NCI-H2227 (cell line): ENCODE results near the gene RAPGEF5.

Experiments used
- DNase-seq: peaks from one replicate; lab custom pipeline; 2025; ENCODE audit not compliant: unreplicated experiment; lab: John Stamatoyannopoulos, UW

The RAPGEF5 gene

DNA sequence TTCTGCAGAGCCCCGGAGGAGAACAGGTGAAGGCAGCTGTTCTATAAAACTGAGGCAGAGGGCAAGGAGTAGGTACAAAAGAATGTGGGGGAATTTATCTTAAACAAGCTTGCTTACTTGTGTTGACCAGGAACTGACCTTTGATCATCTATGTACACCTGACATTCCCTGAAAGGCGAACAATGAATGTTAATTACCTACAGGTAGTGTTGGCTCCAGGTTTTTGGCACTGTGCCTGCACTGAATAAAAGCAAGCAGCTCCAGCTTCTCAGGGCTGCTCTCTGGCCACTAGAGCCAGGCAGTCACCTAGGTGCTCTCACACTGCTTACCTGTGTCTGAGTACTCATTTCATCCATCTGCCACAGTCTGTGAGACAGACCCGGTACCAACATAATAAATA, 87.0 kb downstream of the RAPGEF5 start:
- no peak for DNase-seq

DNA sequence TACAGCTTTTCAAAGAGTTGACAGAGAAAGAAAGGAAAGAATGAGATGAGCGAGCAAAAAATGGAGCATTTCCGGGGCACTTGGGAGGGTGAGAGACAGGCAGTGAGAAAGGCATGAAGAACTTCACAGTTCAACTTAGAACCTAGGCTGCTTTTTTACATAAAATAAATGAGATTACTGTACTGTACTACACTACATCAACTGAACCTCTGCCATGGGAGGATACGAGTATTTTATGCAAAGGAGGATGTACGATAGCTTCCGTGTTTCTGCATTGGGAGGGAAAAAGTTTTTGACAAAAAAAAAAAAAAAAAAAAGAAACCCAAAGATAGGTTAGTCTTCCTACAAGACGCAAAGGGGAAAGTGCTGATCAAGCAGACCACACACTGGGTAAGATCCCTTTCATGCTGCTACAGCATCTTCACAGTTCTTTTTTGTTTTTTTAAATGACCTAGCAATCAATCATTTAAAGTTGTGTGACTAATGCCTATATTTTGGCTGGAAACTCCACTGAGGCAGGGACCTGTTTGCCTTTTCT, 88.0 kb downstream of the RAPGEF5 start:
- DNase-seq: no peak

DNA sequence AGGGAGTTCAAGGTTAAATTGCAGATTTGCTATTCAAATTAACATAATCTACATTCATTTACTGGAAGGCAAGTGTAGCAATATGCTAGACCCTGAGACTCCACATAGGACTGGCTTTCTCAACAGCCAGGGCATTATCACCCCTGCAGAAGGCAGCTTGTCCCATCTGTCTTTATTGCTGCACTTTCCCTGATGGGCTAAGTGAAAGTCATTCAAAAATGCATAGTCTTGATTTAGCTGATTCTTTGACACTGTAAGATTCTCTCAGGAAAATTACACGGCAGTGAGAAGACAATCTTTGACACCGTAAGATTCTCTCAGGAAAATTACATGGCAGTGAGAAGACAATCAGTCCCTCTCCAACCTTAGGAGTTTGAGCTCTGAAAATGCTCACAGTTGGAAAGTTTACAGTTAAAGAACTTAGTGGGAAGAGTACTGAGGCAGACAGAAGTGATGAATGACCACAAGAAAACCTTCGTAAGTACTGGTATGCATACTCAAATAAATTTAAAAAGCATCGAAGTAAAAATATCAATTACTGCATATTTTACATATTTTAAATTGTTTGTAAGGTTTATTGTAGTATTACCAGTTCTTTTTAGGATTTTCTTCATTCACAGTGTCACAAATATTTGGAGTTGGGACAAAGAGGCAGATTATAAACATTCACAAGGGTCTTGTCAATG, 88.9 kb downstream of the RAPGEF5 start:
- DNase-seq: no peak

DNA sequence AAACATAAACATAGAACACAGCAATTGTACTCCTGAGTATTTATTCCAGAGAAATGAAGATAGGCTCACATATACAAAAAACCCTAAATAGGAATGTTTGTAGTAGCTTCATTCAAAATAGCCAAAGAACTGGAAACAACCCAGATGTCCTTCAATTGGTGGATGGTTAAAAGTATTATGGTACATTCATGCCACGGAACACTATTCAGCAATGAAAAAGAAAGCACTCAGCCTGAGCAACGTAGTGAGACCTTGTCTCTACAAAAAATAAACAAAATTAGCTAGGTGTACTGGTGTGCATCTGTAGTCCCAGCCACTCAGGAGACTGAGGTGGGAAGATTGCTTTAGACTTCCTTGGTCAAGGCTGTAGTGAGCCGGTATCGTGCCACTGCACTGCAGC, 94.4 kb downstream of the RAPGEF5 start:
- no peak for DNase-seq

DNA sequence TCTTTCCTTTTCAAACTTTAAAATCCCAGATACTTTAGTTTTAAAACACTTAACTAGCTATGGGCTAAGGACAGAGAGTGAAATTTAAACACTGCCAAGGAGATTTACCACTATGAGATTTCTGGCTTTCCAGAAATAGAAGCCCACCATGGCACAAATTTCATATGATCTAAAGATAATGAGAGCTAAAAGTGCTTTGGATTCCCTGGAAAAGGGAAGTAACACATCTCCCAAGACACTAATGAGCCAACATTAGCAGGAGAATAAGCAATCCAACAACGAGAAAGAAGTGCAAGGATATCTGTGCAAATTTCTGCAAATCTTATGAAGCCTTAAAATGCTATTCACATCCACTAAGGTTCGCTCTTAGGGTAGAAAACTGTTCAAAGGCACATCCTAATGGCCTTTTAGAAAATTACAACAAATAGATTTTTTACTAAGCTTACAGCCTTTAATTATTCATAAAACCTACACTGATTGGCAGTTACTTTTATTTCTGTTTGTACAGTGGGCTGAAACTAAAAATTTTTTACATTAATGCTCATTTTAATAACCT, 100.3 kb downstream of the RAPGEF5 start:
- no peak for DNase-seq

DNA sequence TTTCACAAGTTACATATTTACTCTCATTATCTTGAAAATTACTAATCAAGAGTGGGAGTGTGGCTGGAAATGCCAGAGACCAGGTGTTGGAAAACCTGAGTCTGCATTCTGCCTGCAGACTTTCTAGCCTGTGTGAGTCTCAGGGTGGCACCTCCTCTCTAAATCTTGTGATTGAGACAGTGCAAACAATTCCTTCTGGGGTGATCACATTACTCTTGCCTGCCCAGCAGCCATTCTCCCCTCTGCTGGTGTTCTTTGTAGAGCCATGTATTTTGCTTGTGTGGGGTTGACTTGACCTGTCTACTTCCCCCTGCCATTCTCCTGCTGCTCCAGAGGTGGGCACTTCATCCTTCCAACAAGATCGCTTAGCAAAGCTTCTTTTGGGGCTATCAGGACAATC, 101.1 kb downstream of the RAPGEF5 start:
- no peak for DNase-seq

DNA sequence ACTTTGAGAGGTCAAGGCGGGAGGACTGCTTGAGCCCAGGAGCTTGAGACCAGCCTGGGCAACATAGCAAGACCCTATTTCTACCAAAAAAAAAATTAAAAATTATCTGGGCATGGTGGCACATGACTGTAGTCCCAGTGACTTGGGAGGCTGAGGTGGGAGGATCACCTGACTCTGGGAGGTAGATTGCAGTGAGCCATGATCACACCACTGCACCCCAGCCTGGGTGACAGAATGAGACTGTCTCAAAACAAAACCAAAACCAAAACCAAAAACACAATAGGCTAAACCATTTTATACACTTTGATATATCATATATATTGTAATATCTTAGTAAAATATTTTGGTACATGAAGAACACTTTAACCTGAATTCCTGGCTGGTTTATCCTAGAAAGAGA, 101.6 kb downstream of the RAPGEF5 start:
- DNase-seq: no peak

DNA sequence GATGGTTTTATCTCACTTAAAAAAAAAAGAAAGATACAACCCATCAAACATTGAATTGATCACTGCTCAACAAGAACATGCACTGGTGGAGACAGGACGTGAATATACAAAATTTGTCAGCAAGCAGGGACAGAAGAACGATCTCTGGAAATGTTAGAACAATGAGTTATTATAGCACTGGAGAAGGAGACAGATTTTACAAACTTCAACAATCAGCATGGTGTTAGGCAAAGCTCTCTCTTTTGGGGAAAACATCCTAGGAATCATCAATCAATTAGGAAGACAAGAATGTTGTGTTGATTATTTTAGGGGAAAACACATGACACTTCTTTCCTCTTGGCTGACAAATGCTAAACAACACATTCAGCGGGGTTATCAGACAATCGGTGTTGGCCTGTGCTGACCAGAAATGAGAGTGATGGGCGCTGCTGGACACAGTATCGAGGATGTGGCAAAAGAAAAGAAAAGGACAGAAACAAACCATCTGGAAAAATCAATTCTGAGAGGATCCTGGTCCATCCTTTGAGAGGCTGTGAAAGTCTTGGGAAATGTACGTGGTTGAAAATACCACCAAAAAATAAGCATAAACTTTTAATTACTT, 103.9 kb downstream of the RAPGEF5 start:
- DNase-seq: no peak

DNA sequence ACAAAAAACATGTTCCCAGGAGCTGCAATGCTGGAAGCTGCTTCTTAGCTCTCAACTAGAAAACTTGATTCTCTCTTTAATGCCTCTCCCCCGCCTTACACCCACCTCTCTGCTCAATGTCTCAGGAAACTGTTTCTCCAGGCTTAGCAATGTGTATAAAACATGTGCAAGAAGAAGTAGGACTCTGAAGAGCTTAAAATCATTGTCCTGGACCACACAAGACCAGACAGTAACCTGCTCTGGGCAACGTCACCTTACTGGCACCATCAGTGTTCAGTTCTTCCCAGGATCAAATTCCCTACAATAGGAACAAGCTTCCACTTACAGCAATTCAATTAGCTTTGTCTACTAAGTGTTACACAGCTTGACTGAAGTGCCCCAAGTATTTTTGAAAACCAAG, 104.9 kb downstream of the RAPGEF5 start:
- DNase-seq: no peak

DNA sequence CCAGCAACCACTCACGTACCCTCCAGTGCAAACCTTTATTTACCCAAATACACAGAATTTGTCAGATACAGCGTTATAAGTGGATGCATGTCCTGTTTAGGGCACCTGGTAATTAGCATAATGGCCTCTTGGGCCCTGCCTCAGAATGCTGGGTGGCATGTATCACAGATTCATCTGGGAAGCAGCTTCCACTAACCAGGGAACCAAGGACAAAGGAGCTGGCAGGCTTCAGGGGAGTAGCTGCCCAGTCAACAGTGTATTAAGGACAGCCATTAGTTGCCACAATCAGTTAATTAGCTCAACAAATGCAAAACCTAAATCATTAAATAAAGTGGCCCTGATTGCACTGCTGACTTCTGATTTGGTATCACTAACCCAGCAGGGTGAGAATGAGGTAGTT, 105.7 kb downstream of the RAPGEF5 start:
- no peak for DNase-seq

DNA sequence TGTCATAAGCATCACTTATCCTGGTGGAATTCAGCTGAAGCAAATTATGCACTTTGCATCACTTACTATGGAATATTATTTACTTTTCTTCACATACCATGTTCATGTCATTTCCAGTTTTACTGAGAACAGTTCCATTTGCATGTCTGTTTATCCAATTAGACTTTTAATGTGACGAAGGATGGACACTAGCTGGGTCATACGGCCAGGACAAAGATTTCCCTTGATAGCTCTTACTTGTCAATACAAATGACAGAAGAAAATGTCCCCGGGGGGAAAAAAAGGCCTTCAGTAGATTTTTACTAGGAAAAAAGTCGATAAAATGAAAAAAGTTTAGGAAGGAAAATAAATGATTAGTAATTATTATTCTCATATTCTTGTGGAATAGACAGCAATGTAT, 106.6 kb downstream of the RAPGEF5 start:
- DNase-seq: no peak

DNA sequence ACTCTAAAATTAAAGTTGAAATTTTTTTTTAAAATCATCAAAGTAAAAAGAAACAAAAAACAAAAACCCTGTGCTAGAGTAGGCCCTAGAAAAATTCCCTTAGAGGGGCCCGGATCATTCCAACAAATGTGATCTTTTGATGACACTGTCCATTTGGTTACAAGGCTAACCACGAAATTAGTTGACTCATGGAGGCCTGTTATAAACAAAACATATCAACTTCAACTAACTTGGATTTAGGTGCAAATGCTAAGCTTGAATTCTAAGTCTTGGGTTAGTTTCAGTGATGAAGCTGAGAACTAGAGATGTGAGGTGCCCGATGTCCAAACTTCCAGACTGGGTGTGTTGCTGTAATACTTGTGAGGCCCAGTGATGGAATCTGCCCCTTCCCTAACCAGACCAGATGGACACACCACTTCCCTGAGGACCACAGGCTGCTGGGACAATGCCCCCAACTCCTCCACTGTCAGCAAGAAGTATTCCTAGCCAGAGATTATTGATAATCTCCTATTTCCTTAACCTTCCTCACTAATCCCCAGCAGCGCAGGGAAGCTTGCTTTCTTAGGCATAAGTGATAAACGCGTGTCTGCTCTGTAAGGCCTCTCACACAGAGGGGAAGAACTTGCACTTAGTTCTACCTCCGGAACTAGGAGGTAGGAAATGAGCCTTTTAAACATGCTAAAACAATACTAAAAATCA, 108.7 kb downstream of the RAPGEF5 start:
- DNase-seq: no peak

DNA sequence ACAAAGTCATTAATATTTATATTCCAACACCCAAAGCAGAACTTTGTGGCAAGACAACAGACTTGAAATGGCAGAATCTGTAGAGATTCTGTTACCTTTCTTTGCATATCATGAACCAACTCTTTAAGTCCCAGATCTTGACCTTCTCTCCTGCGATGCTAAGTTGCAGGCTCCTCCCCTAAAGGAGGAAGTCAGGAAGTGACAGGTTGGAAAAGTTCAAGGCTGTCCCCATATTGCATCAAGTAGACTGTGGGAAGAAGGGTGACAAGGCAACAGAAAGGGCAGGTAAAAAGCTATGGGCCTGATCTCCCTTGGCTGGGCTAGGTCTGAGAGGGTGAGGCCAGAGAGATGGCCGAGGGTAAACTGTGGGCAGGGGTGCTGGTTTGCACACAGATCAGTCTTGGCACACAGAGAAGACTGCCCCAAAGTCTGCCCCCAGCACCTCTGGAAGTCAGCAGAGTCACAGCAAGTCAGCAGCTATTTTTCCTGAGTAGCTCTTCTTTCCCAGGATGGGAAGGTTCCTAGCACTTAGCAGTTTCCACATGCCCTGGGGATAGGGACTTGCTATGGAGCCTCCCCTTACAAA, 115.1 kb downstream of the RAPGEF5 start:
- DNase-seq: no peak

DNA sequence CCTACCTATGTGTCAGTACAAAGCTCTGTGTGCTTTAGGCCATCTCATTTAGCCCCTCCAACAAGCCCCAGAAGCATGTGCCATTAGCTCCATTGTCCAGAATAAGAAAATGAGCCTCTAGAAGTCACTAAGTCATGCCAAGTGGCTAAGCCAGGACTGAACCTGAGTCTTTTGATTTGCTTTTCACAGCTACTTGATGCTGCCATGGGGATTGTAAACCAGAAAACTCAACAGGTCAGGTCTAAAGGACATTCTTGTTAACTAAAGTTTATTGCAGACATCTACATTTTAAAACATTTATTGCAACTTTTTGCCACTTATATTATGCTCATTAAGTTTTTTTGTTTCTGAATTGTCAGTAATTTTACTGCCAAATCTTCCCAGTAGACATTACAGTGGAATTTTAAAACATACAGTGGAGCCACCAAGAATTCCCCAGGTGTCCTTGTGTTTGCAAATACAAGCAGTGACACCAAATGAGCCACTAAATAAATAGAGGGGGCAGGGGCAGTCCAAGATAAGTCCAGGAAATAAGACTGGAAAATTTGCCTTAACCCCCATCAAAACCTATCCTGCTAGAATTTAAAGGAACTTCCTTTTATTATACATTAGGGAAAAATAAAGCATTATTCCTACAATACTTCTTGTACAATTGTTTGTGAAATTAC, 115.9 kb downstream of the RAPGEF5 start:
- no peak for DNase-seq

DNA sequence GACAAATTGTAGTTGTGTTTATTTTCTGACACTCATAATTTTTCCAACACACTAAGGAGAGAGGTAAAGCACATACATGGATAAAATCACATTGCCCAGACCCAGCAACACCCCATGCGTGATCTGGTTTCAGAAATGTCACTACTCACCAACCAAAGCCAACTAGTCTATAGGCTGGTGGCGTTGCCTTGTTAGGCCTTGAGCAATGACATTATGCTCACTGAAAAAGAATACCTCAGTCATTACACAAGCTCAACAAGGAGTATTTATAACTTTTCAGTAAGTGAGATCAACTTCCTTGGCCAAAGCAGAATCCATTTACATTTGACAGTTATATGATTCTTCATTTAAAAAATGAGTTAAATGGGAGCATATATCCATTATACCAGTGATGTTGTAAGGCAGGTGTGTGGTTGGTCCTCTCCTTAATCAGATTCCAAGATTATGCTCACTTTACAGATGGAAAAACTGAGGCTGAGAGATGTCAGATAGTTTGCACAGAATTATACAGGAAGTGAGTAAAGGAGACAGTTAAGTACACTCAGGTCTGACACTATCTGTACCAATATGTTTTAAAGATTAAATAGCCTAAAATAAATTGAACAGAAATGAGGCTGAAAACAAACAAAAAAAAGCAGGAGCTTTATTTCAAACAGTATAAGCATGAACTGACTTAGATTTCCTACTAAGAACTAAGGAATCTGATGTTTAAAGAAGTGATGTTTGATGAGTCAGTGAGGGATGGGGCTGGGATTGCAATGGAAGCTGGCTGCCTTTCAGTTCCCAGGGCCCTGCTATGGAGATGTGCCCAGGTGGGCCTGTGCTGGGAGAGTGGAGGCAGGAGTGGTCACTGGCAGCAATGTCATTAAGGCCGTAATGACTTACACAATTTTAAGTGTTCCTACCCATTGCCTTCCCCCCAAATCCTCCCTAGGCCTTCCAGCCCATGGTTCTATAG, 118.3 kb downstream of the RAPGEF5 start:
- DNase-seq: no peak

DNA sequence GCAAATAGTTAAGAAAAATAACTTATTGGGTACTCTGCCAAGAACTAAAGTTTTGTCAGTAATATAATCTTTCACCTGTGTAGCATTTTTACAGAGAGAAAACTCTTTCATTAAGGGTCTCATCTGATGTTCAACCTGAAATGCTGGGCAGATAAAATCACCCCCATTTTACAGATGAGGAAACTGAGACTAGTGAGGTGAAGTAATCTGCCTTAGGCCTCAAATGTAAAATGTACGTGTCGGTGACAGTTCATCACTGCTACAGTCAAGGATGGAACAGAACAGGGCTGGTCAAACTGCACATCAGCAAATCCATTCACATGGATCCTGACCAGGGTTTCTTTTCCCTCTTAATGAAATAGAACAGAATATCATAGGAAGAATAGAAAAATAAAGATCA, 121.8 kb downstream of the RAPGEF5 start:
- no peak for DNase-seq

DNA sequence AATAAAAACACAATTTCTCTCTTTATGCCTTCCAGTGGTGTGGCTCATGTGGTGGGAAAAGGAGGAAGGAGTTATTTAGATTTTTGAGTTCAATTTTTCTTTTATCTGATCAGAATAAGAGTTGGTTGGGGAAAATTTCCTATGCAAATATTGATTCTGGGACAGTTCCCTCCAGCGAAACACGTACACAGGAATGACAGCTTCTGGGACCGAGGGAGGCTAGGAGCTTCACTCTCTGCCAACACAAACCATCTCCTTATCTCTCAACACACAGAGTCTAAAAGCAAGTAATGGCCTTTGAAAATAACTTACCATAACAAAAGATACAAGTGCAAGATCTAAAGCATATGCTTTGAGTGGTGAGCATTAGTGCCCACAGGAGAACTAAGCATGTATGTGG, 122.7 kb downstream of the RAPGEF5 start:
- DNase-seq: no peak

DNA sequence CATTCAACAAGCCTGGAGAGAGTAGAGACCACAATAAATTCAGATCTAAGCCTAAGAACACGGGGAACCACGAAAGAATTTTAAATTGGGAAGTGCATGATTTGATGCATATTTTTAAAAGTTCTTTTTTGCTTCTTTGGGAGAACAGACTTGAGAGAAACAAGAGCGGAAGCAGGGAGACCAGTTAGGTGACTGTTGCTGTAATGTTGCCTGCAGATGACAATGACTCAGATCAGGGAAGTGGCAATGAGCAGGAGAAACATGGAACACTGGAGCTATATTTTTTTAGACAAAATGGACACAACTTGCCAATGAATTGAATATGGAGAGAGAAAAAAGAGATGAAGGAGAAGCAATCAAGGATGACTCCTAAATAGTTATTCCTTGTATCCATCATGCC, 125.1 kb downstream of the RAPGEF5 start:
- DNase-seq: no peak

DNA sequence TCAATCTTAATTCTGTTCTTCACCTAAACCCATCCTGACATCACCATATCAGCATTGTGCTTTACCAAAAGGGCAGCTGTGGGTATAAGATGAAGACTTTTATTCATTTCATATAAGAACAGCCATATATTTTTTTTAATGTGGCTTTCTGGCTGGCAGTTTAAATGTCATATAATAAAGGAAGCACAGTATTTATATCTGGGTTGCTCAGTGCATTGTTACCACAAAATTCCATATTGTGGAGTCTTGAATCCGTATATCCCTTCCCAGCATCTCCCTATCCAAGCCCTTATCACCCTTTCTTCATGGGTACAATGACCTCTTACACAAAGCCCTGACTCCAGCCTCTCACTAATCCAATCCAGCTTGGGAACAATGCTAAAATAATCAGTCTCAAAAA, 125.8 kb downstream of the RAPGEF5 start:
- no peak for DNase-seq

DNA sequence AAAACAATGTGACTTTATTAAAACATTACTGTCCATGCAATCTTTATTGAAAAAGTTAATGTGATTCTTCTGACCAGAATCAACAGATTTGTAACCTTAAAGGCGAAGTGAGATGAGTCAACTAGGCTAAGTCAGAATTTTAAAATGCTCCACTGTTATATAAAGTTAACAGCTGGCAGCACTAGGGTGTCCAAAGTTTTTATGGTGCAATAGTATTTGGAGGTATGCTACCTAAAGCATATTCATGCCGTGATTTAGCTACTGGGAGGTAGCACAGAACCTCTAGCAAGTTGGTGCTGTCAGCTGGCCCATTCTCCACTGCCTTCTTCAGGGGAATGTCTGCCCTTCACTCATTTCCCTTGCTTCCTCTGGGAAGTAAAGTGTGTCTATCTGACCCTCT, 126.7 kb downstream of the RAPGEF5 start:
- DNase-seq: no peak
